ENCODE data around the gene RAB36.

The RAB36 gene

DNA sequence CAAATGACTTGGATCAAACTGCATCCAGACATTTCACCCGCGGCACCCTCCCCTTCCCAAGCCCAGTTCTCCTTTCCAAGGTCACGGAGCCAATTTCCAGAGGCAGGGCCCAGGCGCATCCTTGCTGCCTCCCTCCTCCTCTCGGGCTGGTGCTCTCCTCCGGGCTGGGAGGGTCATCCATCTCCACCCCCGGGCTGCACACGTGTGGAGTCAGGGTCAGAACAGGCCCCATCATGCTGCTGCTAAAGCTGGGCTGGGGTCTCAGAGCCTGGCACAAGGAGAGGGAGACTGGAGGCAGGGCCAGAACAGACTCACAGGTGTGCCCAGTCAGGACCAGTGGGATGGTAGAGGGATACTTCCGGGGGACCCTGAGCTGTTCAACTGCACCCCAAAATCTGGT, 17.5 kb upstream of the RAB36 start:
- TF ChIP-seq, protein P1, sequence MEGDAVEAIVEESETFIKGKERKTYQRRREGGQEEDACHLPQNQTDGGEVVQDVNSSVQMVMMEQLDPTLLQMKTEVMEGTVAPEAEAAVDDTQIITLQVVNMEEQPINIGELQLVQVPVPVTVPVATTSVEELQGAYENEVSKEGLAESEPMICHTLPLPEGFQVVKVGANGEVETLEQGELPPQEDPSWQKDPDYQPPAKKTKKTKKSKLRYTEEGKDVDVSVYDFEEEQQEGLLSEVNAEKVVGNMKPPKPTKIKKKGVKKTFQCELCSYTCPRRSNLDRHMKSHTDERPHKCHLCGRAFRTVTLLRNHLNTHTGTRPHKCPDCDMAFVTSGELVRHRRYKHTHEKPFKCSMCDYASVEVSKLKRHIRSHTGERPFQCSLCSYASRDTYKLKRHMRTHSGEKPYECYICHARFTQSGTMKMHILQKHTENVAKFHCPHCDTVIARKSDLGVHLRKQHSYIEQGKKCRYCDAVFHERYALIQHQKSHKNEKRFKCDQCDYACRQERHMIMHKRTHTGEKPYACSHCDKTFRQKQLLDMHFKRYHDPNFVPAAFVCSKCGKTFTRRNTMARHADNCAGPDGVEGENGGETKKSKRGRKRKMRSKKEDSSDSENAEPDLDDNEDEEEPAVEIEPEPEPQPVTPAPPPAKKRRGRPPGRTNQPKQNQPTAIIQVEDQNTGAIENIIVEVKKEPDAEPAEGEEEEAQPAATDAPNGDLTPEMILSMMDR (conservative IDR thresholded peaks at IDR 0.05; ENCODE audit: low read depth, low read length) = no peak
- no peak for DNase-seq (ENCODE audit: low read depth)
- no peak overlapping the region for H3K4me3 ChIP-seq (ENCODE audit: low read length)

- TF ChIP-seq, protein P1 (conservative IDR thresholded peaks at IDR 0.05; ENCODE audit: low read depth, low read length) = peak; percentile 75
- no peak overlapping the region for H3K4me3 ChIP-seq (ENCODE audit: low read length)
- peak; percentile 30 for DNase-seq (ENCODE audit: low read depth)
These were observed 16.8 kb upstream of the RAB36 start for GRCh38 chr22:23128269-23129108.

DNA sequence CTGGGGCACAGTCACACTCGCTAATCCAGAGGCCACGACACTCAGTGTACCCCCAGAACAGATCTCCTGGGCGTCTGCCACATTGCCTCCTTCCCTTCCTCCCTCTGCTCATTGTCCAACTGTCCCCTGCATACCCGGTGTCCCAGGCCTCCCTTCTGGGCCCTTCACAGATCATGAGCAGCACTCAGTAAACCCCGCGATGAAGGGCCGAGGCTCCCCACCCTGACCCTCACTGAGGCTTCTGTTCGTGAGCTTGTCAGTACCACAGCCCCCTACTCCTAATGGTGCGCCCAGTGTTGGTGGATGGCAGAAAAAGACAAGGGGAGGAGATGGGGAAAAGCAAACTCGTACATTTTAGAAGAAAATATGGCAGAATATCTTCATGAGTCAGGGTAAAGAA, 16.1 kb upstream of the RAB36 start:
- no peak for DNase-seq (ENCODE audit: low read depth)
- TF ChIP-seq, protein P1 (conservative IDR thresholded peaks at IDR 0.05; ENCODE audit: low read depth, low read length) = no peak
- H3K4me3 ChIP-seq (ENCODE audit: low read length) = no peak overlapping the region

- TF ChIP-seq, protein P1 (conservative IDR thresholded peaks at IDR 0.05; ENCODE audit: low read depth, low read length) = no peak
- no peak overlapping the region for H3K4me3 ChIP-seq (ENCODE audit: low read length)
- DNase-seq (ENCODE audit: low read depth) = no peak
These were observed 14.6 kb upstream of the RAB36 start for GRCh38 chr22:23130697-23131096.

- TF ChIP-seq, protein P1 (conservative IDR thresholded peaks at IDR 0.05; ENCODE audit: low read depth, low read length) = no peak
- H3K4me3 ChIP-seq (ENCODE audit: low read length) = no peak overlapping the region
- DNase-seq (ENCODE audit: low read depth) = no peak
These were observed 13.3 kb upstream of the RAB36 start for GRCh38 chr22:23131931-23132330.

GRCh38 chr22:23132376-23133091, 12.7 kb upstream of the RAB36 start:
- TF ChIP-seq, protein P1 (conservative IDR thresholded peaks at IDR 0.05; ENCODE audit: low read depth, low read length) = no peak
- DNase-seq (ENCODE audit: low read depth) = no peak
- no peak overlapping the region for H3K4me3 ChIP-seq (ENCODE audit: low read length)
